Cardiac fibroblast (primary cell): ENCODE measurements around the gene CNDP2.

Experiments used
- DNase-seq, 2 donors: peaks; one replicate each; pipeline versions ENCODE4 v3.0.0 to v3.0.0-alpha.2; 2010; ENCODE audit warnings: low read depth in 2 of 2
- H3K4me3 ChIP-seq, 2 donors: replicated peaks in 1 of 2; 1 replicate in 1 of 2; 2 replicates in 1 of 2; pipeline ENCODE4 v1.5.1; 2011; ENCODE audit warnings: low read depth in 2 of 2, low read length in 2 of 2, mild to moderate bottlenecking in 2 of 2, moderate library complexity in 1 of 2
- CTCF ChIP-seq: IDR thresholded peaks from one replicate; pipeline ENCODE4 v1.5.1; 2011; ENCODE audit warnings: low read depth, mild to moderate bottlenecking, low read length, inconsistent platforms

The CNDP2 gene

GRCh38 chr18:74495581-74496507 lies at the start of gene CNDP2:
CNDP2 (plus strand) TSS chr18:74496363; CDS start chr18:74499974, 3,611 bp downstream.
- H3K4me3 ChIP-seq = peak within 1 kb of the TSS; percentile 83 to 97
- peak; percentile 99 for DNase-seq
- no peak for TF ChIP-seq CTCF

- TF ChIP-seq CTCF = no peak
- no peak for DNase-seq
- no peak overlapping the region for H3K4me3 ChIP-seq
Measured at GRCh38 chr18:74446631-74447403, 49.3 kb upstream of the CNDP2 start.

- TF ChIP-seq CTCF = no peak
- DNase-seq = no peak
- no peak overlapping the region for H3K4me3 ChIP-seq
Measured at GRCh38 chr18:74447404-74448152, 48.6 kb upstream of the CNDP2 start.

- DNase-seq = no peak
- H3K4me3 ChIP-seq = no peak overlapping the region
- TF ChIP-seq CTCF = no peak
Measured at GRCh38 chr18:74450626-74451025, 45.5 kb upstream of the CNDP2 start.

GRCh38 chr18:74451148-74451547 lies 45.0 kb upstream of the CNDP2 start:
- H3K4me3 ChIP-seq = no peak overlapping the region
- no peak for TF ChIP-seq CTCF
- DNase-seq = no peak

- no peak for DNase-seq
- no peak for TF ChIP-seq CTCF
- no peak overlapping the region for H3K4me3 ChIP-seq
Measured at GRCh38 chr18:74453016-74453566, 43.1 kb upstream of the CNDP2 start.
